ENCODE results near the gene CDK5RAP1. TPM values are rescaled to one million over a fixed set of nuclear protein-coding genes. Genes with fewer than 3 reads are reported as not detected.
A peak's percentile ranks its signal among the peaks of the same experiment; 100 is the strongest.
"Not testable (repeated sequence)": the region's sequence is repeated elsewhere in the genome, so short reads cannot be mapped to it uniquely, and the experiment has no call there.

CDK5RAP1 gene
- total and polyA plus RNA-seq, 2 donors = 25.6 to 62.6 TPM

DNA sequence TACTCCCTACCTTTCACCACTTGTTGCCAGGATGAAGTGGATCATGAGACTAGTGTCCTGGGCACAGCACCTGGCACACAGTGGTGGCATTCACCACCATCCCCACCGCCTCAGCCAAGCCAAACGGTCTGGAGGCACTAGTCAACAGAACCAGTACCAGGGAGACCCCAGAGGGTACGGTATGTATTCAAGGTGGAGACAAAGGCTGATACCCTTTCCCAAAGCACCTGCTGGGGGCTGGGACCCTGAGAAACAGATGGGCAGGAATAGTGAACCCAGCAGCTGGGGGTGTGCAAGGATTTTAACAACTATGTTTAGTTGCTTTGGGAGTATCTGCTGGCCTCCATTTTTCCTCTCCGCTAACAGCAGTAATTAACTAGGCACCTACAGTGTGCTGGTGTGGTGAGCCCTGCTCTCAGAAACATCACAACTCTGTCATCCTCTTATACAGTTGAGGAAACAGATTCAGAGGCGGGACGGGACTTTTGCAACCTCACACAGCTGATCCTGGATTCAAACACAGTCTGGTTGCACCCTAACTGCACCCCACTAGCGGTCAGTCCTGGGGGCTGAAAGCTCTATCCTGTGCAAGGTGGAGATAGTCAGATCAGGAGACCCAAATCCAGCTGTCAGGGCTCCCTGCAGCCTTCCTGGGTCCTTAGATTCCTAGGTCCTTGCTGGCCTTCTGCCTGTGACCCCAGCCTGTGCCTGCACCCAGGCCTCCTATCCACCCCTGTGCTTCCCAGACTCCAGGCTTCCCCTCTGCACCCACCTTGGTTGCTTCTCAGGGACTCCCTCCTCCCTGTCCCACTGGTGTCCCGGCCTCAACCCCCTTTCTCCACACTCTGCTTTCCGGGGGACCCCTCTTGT, 41.1 kb upstream of the CDK5RAP1 start:
- Histone ChIP-seq H3K4me3 (ENCODE audit: low read length in 2 of 2) (peak overlapping the region; percentile 21 to 82), H3K36me3 (ENCODE audit: control insufficient read depth in 2 of 2, insufficient read depth in 2 of 2, low read length in 1 of 2) (no peaks in the 10 kb centered on the region), H3K27ac (ENCODE audit: low read depth in 1 of 2, low read length in 1 of 2) (no peak overlapping the region), H3K4me1 (ENCODE audit: control insufficient read depth in 2 of 2, insufficient read depth in 2 of 2, low read length in 2 of 2) (peaks cover 12 to 38% of the 10 kb centered on the region in 2 donors), H3K27me3 (ENCODE audit: control insufficient read depth in 2 of 2, insufficient read depth in 1 of 2, low read length in 1 of 2) (peaks cover 0 to 10% of the 10 kb centered on the region in 2 donors), H3K9me3 (ENCODE audit: control insufficient read depth in 2 of 2, insufficient read depth in 1 of 2, low read length in 1 of 2) (no peaks in the 10 kb centered on the region)
- DNase-seq (ENCODE audit: low read depth in 6 of 9, low spot score in 9 of 9) = no peak
- WGBS = 89% methylated on average over 9 of the region's 9 CpGs

DNA sequence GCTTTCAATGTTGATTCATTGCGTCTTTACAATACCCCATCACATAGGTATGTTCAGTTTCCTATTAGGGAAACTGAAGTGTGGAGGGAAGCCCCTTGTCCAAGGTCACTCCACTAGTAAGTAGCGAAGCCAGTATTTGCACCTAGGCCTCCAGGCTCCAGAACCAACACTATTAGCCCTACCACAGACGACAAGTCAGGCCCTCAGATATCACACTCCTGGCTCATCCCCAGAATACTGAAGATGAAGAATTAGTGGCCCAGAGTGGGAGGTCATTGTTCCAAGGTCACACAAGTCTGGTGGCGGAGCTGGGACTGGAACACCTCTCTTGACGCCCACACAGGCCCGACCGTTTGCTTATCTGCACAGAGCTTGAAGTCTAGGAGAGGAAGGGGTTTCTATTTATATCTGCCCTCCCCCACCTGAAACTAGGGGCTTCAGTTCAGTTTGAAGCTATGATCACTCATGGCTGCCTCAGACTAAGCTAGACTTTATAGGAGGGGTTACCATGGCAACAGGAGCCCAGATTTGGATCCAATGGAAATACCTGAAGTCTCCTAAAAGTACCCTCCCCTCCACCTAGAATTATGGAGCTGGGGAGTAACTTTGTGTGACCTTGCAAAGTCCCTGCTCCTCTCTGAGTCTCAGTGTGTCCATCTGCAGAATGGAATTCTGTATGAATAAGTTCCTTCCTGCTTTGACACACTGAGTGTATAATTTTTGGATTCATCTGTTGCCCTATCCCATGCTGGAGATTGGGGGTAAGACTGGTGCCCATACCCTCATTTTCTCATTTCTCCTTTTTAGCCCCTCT, 40.0 kb upstream of the CDK5RAP1 start:
- Histone ChIP-seq H3K9me3 (ENCODE audit: control insufficient read depth in 2 of 2, insufficient read depth in 1 of 2, low read length in 1 of 2) (no peaks in the 10 kb centered on the region), H3K36me3 (ENCODE audit: control insufficient read depth in 2 of 2, insufficient read depth in 2 of 2, low read length in 1 of 2) (no peaks in the 10 kb centered on the region), H3K27me3 (ENCODE audit: control insufficient read depth in 2 of 2, insufficient read depth in 1 of 2, low read length in 1 of 2) (peaks cover 0 to 10% of the 10 kb centered on the region in 2 donors), H3K4me3 (ENCODE audit: low read length in 2 of 2) (no peak overlapping the region), H3K27ac (ENCODE audit: low read depth in 1 of 2, low read length in 1 of 2) (no peak overlapping the region), H3K4me1 (ENCODE audit: control insufficient read depth in 2 of 2, insufficient read depth in 2 of 2, low read length in 2 of 2) (peaks cover 12 to 33% of the 10 kb centered on the region in 2 donors)
- 91% methylated on average over 7 of the region's 7 CpGs for WGBS
- DNase-seq (ENCODE audit: low read depth in 6 of 9, low spot score in 9 of 9) = no peak

DNA sequence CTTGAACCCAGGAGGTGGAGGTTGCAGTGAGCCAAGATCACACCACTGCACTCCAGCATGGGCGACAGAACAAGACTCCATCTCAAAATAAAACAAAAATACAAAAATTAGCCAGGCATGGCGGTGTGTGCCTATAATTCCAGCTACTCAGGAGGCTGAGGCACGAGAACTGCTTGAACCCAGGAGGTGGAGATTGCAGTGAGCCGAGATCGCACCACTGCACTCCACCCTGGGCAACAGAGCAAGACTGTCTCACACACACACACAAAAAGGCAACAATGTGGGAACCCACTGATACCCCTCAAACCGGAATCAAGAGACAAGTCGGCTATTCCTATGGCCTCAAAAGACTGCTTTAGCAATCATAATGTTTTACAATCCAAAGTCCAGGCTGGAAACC, 39.2 kb upstream of the CDK5RAP1 start:
- not testable (repeated sequence) for H3K27ac ChIP-seq (ENCODE audit: low read depth in 1 of 2, low read length in 1 of 2); H3K27me3 ChIP-seq (ENCODE audit: control insufficient read depth in 2 of 2, insufficient read depth in 1 of 2, low read length in 1 of 2); H3K9me3 ChIP-seq (ENCODE audit: control insufficient read depth in 2 of 2, insufficient read depth in 1 of 2, low read length in 1 of 2); DNase-seq (ENCODE audit: low read depth in 6 of 9, low spot score in 9 of 9); H3K4me3 ChIP-seq (ENCODE audit: low read length in 2 of 2); H3K36me3 ChIP-seq (ENCODE audit: control insufficient read depth in 2 of 2, insufficient read depth in 2 of 2, low read length in 1 of 2)
- peaks cover 12 to 27% of the 10 kb centered on the region in 2 donors for H3K4me1 ChIP-seq (ENCODE audit: control insufficient read depth in 2 of 2, insufficient read depth in 2 of 2, low read length in 2 of 2)
- 98% methylated on average over 7 of the region's 7 CpGs for WGBS

DNA sequence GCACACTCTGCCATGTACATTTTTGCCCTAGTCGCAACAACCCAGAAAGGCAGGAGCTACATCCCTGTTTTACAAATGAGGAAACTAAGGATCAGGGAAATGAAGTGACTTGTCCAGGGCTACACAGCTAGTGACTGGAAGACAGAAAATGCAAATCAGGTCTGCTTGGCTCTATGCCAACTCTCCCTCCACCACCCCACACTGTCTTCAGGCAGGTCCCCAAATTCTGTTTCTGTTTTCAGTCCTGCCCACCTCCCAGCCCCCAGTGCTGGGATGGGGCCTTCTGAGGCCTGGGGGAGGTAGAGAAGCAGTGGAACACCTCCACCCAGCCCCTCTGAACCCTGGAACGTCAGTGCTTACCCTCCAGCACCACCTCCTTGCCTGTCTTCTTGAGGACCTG, 37.2 kb upstream of the CDK5RAP1 start:
- 93% methylated on average over 2 of the region's 2 CpGs for WGBS
- Histone ChIP-seq H3K27ac (ENCODE audit: low read depth in 1 of 2, low read length in 1 of 2) (no peak overlapping the region), H3K27me3 (ENCODE audit: control insufficient read depth in 2 of 2, insufficient read depth in 1 of 2, low read length in 1 of 2) (peaks cover 0 to 10% of the 10 kb centered on the region in 2 donors), H3K9me3 (ENCODE audit: control insufficient read depth in 2 of 2, insufficient read depth in 1 of 2, low read length in 1 of 2) (no peaks in the 10 kb centered on the region), H3K4me1 (ENCODE audit: control insufficient read depth in 2 of 2, insufficient read depth in 2 of 2, low read length in 2 of 2) (peaks cover 4 to 12% of the 10 kb centered on the region in 2 donors), H3K4me3 (ENCODE audit: low read length in 2 of 2) (no peak overlapping the region), H3K36me3 (ENCODE audit: control insufficient read depth in 2 of 2, insufficient read depth in 2 of 2, low read length in 1 of 2) (no peaks in the 10 kb centered on the region)
- no peak for DNase-seq (ENCODE audit: low read depth in 6 of 9, low spot score in 9 of 9)

DNA sequence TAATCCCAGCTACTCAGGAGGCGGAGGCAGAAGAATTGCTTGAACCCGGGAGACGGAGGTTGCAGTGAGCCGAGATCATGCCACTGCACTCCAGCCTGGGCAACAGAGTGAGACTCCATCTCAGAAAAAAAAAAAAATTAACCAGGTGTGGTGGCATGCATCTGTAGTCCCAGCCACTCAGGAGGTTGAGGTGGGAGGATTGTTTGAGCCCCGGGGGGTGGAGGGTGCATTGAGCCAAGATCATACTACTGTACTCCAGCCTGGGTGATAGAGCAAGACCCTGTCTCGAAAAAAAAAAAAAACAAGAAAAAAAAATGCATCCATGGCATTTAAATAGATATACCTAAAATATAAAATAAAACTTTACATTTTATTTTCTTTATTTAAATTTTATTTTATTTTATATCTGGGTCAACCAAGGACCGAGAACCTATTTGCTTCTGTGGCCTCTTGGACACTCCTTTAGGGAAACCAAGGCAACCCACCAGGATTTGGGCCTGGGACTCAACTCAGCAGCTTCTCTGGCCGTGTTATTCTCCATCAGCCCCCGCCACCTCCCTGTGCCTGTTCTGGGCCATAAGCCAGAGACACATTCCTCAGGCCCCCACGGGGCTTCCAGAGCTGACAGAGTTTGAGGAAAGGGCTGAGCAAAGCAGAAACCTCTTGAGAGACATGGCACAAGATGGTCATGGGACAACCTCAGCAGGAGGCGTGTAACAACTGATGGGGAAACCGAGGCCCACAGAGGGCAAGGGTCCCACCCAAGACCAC, 36.0 kb upstream of the CDK5RAP1 start:
- Histone ChIP-seq H3K4me3 (ENCODE audit: low read length in 2 of 2) (no peak overlapping the region), H3K36me3 (ENCODE audit: control insufficient read depth in 2 of 2, insufficient read depth in 2 of 2, low read length in 1 of 2) (no peaks in the 10 kb centered on the region), H3K9me3 (ENCODE audit: control insufficient read depth in 2 of 2, insufficient read depth in 1 of 2, low read length in 1 of 2) (no peaks in the 10 kb centered on the region), H3K27ac (ENCODE audit: low read depth in 1 of 2, low read length in 1 of 2) (no peak overlapping the region), H3K4me1 (ENCODE audit: control insufficient read depth in 2 of 2, insufficient read depth in 2 of 2, low read length in 2 of 2) (peaks cover 0 to 4% of the 10 kb centered on the region in 2 donors), H3K27me3 (ENCODE audit: control insufficient read depth in 2 of 2, insufficient read depth in 1 of 2, low read length in 1 of 2) (peaks cover 0 to 2% of the 10 kb centered on the region in 2 donors)
- WGBS = 96% methylated on average over 12 of the region's 12 CpGs
- DNase-seq (ENCODE audit: low read depth in 6 of 9, low spot score in 9 of 9) = no peak

DNA sequence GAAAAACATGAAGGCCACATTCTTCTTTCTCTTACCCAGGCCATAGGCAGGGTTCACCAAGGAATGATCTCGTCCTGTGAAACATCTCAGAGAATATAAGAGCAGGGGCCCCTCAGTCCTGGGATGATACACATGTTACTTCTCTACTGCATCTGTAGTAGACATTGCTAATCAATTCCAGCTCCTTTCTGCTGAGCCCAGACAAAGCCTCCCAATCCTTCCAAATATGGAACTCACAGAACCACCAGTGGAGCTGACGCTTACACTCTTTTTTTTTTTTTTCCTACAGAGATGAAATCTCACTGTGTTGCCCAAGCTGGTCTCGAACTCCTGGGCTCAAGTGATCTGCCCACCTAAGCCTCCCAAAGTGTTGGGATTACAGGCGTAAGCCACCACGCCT, 33.1 kb upstream of the CDK5RAP1 start:
- Histone ChIP-seq H3K4me1 (ENCODE audit: control insufficient read depth in 2 of 2, insufficient read depth in 2 of 2, low read length in 2 of 2) (no peaks in the 10 kb centered on the region), H3K27me3 (ENCODE audit: control insufficient read depth in 2 of 2, insufficient read depth in 1 of 2, low read length in 1 of 2) (no peaks in the 10 kb centered on the region), H3K27ac (ENCODE audit: low read depth in 1 of 2, low read length in 1 of 2) (no peak overlapping the region), H3K4me3 (ENCODE audit: low read length in 2 of 2) (no peak overlapping the region), H3K36me3 (ENCODE audit: control insufficient read depth in 2 of 2, insufficient read depth in 2 of 2, low read length in 1 of 2) (no peaks in the 10 kb centered on the region), H3K9me3 (ENCODE audit: control insufficient read depth in 2 of 2, insufficient read depth in 1 of 2, low read length in 1 of 2) (no peaks in the 10 kb centered on the region)
- DNase-seq (ENCODE audit: low read depth in 6 of 9, low spot score in 9 of 9) = no peak
- 96% methylated on average over 5 of the region's 5 CpGs for WGBS

DNA sequence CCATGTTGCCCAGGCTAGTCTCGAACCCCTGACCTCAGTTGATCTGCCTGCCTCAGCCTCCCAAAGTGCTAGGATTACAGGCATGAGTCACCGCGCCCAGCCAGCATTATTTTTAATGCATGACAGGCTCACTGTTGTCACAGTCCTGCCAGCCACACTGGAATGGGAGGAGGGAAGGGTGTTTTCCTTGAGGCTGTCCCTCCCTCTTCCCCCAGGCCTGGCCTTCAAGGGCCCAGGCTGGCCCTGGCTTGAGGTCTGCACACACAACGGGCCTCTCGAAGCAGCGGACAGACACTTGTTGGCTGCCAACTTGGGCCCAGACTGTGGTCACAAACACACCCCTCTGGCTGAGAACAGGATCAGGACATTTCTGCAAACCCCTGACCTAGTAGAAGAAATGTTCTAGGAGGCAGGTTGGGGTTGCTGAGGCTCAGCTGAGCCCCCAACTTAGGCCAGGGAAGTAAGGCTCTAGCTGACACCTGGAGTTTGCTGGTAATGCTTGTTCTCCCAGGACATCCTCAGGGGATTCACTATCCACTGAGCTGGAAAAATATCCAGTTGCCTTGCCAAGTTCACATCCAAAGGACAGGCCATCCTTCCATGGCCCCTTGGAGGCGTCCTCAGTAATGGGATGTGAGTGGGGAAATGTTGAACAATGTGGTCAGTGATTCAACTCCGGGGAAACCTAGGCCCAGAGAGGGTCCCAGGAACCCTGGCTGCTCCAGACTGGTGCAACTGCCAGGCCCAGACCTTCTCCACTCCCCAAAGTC, 32.3 kb upstream of the CDK5RAP1 start:
- H3K4me1 ChIP-seq (ENCODE audit: control insufficient read depth in 2 of 2, insufficient read depth in 2 of 2, low read length in 2 of 2) = no peaks in the 10 kb centered on the region
- no peak overlapping the region for H3K4me3 ChIP-seq (ENCODE audit: low read length in 2 of 2)
- H3K9me3 ChIP-seq (ENCODE audit: control insufficient read depth in 2 of 2, insufficient read depth in 1 of 2, low read length in 1 of 2) = no peaks in the 10 kb centered on the region
- DNase-seq (ENCODE audit: low read depth in 6 of 9, low spot score in 9 of 9) = no peak
- no peak overlapping the region for H3K27ac ChIP-seq (ENCODE audit: low read depth in 1 of 2, low read length in 1 of 2)
- 94% methylated on average over 8 of the region's 8 CpGs for WGBS
- no peaks in the 10 kb centered on the region for H3K36me3 ChIP-seq (ENCODE audit: control insufficient read depth in 2 of 2, insufficient read depth in 2 of 2, low read length in 1 of 2)
- no peaks in the 10 kb centered on the region for H3K27me3 ChIP-seq (ENCODE audit: control insufficient read depth in 2 of 2, insufficient read depth in 1 of 2, low read length in 1 of 2)

DNA sequence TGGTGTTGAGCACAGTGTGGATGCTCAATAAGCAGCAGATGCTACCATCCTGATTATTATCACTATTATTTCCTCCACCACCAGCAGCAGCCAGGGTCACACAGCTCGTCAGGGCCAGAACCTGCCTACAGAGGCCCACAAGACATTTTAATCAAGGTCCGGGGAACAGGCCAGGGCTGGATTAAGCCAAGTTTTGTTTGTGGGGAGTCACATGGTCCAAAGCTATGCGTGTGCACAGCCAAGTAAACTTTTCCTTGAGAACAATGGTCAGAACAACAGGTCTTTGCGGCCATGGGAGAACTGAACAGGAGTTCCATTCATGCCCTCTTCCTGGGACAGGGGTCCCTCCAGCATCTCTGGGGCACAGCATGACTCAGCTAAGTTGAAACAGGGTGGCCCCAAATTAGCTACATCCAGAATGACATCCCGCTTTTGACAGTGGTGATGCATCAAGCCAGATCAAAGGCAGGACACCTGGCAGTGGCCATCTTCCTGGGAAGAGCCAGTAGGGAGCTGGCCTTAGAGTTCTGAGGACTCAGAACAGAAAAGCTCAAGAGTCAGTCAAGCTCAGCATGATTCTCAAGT, 30.6 kb upstream of the CDK5RAP1 start:
- H3K9me3 ChIP-seq (ENCODE audit: control insufficient read depth in 2 of 2, insufficient read depth in 1 of 2, low read length in 1 of 2) = no peaks in the 10 kb centered on the region
- no peak overlapping the region for H3K27ac ChIP-seq (ENCODE audit: low read depth in 1 of 2, low read length in 1 of 2)
- no peaks in the 10 kb centered on the region for H3K4me1 ChIP-seq (ENCODE audit: control insufficient read depth in 2 of 2, insufficient read depth in 2 of 2, low read length in 2 of 2)
- DNase-seq (ENCODE audit: low read depth in 6 of 9, low spot score in 9 of 9) = no peak
- no peaks in the 10 kb centered on the region for H3K36me3 ChIP-seq (ENCODE audit: control insufficient read depth in 2 of 2, insufficient read depth in 2 of 2, low read length in 1 of 2)
- WGBS = 95% methylated on average over 5 of the region's 5 CpGs
- no peak overlapping the region for H3K4me3 ChIP-seq (ENCODE audit: low read length in 2 of 2)
- H3K27me3 ChIP-seq (ENCODE audit: control insufficient read depth in 2 of 2, insufficient read depth in 1 of 2, low read length in 1 of 2) = no peaks in the 10 kb centered on the region

Measured in thymus (tissue), 11 donors.